ENCODE results near the gene EHMT1. TPM values are rescaled to one million over a fixed set of nuclear protein-coding genes. Genes with fewer than 3 reads are reported as not detected.

EHMT1 gene
- total and polyA plus RNA-seq, 9 of the 15 experiments (the other 6 are each of a cell fraction or from before 2014, with no cell fraction given), result 2.2 to 76.0 (median 36.4) TPM

GRCh38 chr9:137618105-137619067, at the start of gene EHMT1 (continued):
- TF ChIP-seq ZBTB40 (IDR thresholded peaks at IDR 0.05) (peak; percentile 94), ZBTB40 (CRISPR knock-in tag; IDR thresholded peaks at IDR 0.05) (no peak), PPARD (CRISPR knock-in tag; IDR thresholded peaks at IDR 0.05) (no peak), BMI1 (IDR thresholded peaks at IDR 0.05; ENCODE audit: low read length) (no peak), RBM34 (IDR thresholded peaks at IDR 0.05; ENCODE audit: borderline replicate concordance, insufficient read depth, low read length) (no peak), ZNF830 (CRISPR knock-in tag; IDR thresholded peaks at IDR 0.05) (peak; percentile 92), ZHX1 (conservative IDR thresholded peaks at IDR 0.05; ENCODE audit: low read length) (no peak), MED1 (CRISPR knock-in tag; IDR thresholded peaks at IDR 0.05; ENCODE audit: borderline replicate concordance) (no peak), ZNF143 (CRISPR knock-in tag; IDR thresholded peaks at IDR 0.05) (no peak), CC2D1A (IDR thresholded peaks at IDR 0.05) (no peak), NFE2 (IDR thresholded peaks at IDR 0.05; ENCODE audit: low read depth) (0 out of 2 replicates have a peak, but pooled peaks have one; percentile 2), ETS1 (conservative IDR thresholded peaks at IDR 0.05; ENCODE audit: control insufficient read depth, low read depth, low read length) (peak; percentile 63; the same call in 1 of the 2 replicates), FOSL1 (tag; conservative IDR thresholded peaks at IDR 0.05) (0 out of 2 replicates have a peak, but pooled peaks have one; percentile 32)
